ENCODE data around the gene KCNC4. TPM values are rescaled to one million over a fixed set of nuclear protein-coding genes. Genes with fewer than 3 reads are reported as not detected.
A peak's percentile ranks its signal among the peaks of the same experiment; 100 is the strongest.

KCNC4 gene
- total RNA-seq, 5 donors from 2014 or later (not counting 1 experiment from before 2014, with no cell fraction given): 11.0 to 19.4 (median 15.0) TPM

GRCh38 chr1:110196917-110197765 is 13.0 kb upstream of the KCNC4 start:
- whole genome bisulfite sequencing (ENCODE audit: insufficient coverage): 100% methylated on average over 1 of the region's 12 CpGs
- POLR2A ChIA-PET: no interaction called here

DNA sequence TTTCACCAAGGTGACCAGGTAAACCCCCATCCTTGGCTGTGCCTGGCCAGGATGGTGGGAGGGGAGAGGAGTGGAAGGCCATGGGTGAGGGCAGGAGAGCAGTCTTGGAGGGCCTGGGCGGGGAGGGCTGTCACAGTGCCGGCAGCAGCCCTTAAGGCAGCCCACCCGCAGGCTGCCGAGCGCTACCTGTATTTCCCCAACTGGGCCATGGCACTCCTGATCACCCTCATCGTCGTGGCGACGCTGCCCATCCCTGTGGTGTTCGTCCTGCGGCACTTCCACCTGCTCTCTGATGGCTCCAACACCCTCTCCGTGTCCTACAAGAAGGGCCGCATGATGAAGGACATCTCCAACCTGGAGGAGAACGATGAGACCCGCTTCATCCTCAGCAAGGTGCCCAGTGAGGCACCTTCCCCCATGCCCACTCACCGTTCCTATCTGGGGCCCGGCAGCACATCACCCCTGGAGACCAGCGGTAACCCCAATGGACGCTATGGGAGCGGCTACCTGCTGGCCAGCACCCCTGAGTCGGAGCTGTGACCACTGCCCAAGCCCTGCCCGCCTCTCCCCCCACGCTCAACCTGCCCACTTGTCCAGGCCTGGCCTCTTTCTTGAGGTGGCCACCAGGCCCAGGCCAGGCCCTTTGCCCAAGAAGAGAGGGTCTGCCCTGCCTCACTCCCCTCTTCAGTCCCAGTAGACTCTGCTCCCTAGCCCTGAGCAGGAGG is 12.0 kb upstream of the KCNC4 start:
- no peaks in the 10 kb centered on the region for H3K27me3 ChIP-seq (replicated peaks in 1 of 2; ENCODE audit: control insufficient read depth in 2 of 2, extremely low read depth in 1 of 2, insufficient read depth in 2 of 2, low read length in 1 of 2)
- H3K9me3 Mint-ChIP-seq: no peaks in the 10 kb centered on the region
- ChIA-PET CTCF (interaction anchor here (0.7 to 3.0 kb wide), 5 partner anchors 9 to 298 kb away, joined by 3 to 25 read pairs (median 11); no protein-coding TSS in a partner anchor), POLR2A (no interaction called here)
- no peaks in the 10 kb centered on the region for H3K36me3 Mint-ChIP-seq
- no peaks in the 10 kb centered on the region for H3K27me3 Mint-ChIP-seq
- WGBS (ENCODE audit: insufficient coverage): 92% methylated on average over 22 of the region's 23 CpGs
- ATAC-seq (replicated peaks in 1 of 4) (no peak), DNase-seq (no peak)
- no peaks in the 10 kb centered on the region for H3K36me3 ChIP-seq (ENCODE audit: control insufficient read depth in 2 of 2, extremely low read depth in 1 of 2, insufficient read depth in 1 of 2, low read length in 1 of 2)
- peaks cover under 1 to 5% of the 10 kb centered on the region in 2 experiments for H3K4me1 ChIP-seq (ENCODE audit: control insufficient read depth in 1 of 2, extremely low read depth in 1 of 2, insufficient read depth in 2 of 2, low read length in 2 of 2)
- peaks cover 3 to 13% (median 5%) of the 10 kb centered on the region in 3 donors for H3K4me1 Mint-ChIP-seq
- H3K27ac Mint-ChIP-seq: no peak overlapping the region
- H3K9me3 ChIP-seq: no peaks in the 10 kb centered on the region
- no peak overlapping the region for H3K27ac ChIP-seq (ENCODE audit: low read length)
- no peak overlapping the region for H3K4me3 Mint-ChIP-seq
- no peak overlapping the region for H3K4me3 ChIP-seq (ENCODE audit: control insufficient read depth in 1 of 2, extremely low read depth in 1 of 2, low read length in 1 of 2)

More at GRCh38 chr1:110196917-110197765, 13.0 kb upstream of the KCNC4 start:
- Histone ChIP-seq H3K9me3 (no peaks in the 10 kb centered on the region), H3K4me1 (ENCODE audit: control insufficient read depth in 1 of 2, extremely low read depth in 1 of 2, insufficient read depth in 2 of 2, low read length in 2 of 2) (no peaks in the 10 kb centered on the region), H3K36me3 (ENCODE audit: control insufficient read depth in 2 of 2, extremely low read depth in 1 of 2, insufficient read depth in 1 of 2, low read length in 1 of 2) (no peaks in the 10 kb centered on the region), H3K27me3 (replicated peaks in 1 of 2; ENCODE audit: control insufficient read depth in 2 of 2, extremely low read depth in 1 of 2, insufficient read depth in 2 of 2, low read length in 1 of 2) (peaks cover 0 to 6% of the 10 kb centered on the region in 2 experiments), H3K4me3 (ENCODE audit: control insufficient read depth in 1 of 2, extremely low read depth in 1 of 2, low read length in 1 of 2) (no peak overlapping the region), H3K27ac (ENCODE audit: low read length) (no peak overlapping the region)
- Mint-ChIP-seq H3K27ac (no peak overlapping the region), H3K36me3 (no peaks in the 10 kb centered on the region), H3K27me3 (no peaks in the 10 kb centered on the region), H3K9me3 (no peaks in the 10 kb centered on the region), H3K4me1 (peaks cover 0 to 8% (median 2%) of the 10 kb centered on the region in 3 donors), H3K4me3 (no peak overlapping the region)
- DNase-seq (peak in 34 of 35 experiments; percentile 17 to 65 (median 40)), ATAC-seq (replicated peaks in 1 of 4) (peak; percentile 82 to 93 (median 86))
- CTCF ChIA-PET: interaction anchor here (0.5 to 3.0 kb wide), 15 partner anchors 10 to 299 kb away, joined by 3 to 25 read pairs (median 4); partner anchors contain the start of gene RBM15 (in 1 of the 2)

DNA sequence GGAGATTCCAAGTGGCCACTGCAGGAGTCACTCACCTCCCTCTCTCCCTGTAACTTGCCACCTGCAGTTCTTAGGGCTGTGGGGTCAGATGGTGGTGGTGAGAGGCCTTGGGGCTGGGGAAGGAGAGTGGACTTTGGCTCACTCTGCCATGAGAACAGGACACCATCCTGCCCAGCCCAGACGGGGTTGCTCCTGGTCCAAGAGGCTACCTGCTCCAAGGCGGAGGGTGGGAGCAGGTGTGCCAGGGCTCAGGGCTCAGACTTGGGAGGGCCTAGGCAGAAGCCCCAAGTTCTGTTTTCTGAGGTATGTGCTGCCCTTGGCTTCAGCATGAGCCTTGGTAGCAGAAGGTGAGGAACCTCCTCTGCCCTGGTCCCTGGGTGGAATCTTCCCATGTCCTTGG is 11.4 kb upstream of the KCNC4 start:
- Mint-ChIP-seq H3K4me1 (peaks cover 9 to 18% (median 12%) of the 10 kb centered on the region in 3 donors), H3K36me3 (no peaks in the 10 kb centered on the region), H3K27me3 (no peaks in the 10 kb centered on the region), H3K4me3 (no peak overlapping the region), H3K9me3 (no peaks in the 10 kb centered on the region), H3K27ac (no peak overlapping the region)
- Histone ChIP-seq H3K27me3 (replicated peaks in 1 of 2; ENCODE audit: control insufficient read depth in 2 of 2, extremely low read depth in 1 of 2, insufficient read depth in 2 of 2, low read length in 1 of 2) (no peaks in the 10 kb centered on the region), H3K36me3 (ENCODE audit: control insufficient read depth in 2 of 2, extremely low read depth in 1 of 2, insufficient read depth in 1 of 2, low read length in 1 of 2) (no peaks in the 10 kb centered on the region), H3K4me3 (ENCODE audit: control insufficient read depth in 1 of 2, extremely low read depth in 1 of 2, low read length in 1 of 2) (no peak overlapping the region), H3K4me1 (ENCODE audit: control insufficient read depth in 1 of 2, extremely low read depth in 1 of 2, insufficient read depth in 2 of 2, low read length in 2 of 2) (peaks cover 5 to 11% of the 10 kb centered on the region in 2 experiments), H3K27ac (ENCODE audit: low read length) (no peak overlapping the region), H3K9me3 (no peaks in the 10 kb centered on the region)
- ChIA-PET POLR2A (no interaction called here), CTCF (interaction anchor here in 1 of 2 donors (3.0 kb wide), 1 partner anchor 297 kb away, joined by 22 read pairs; no protein-coding TSS in a partner anchor)
- no peak for DNase-seq
- ATAC-seq (replicated peaks in 1 of 4): no peak
- WGBS (ENCODE audit: insufficient coverage): 95% methylated on average over 2 of the region's 2 CpGs

DNA sequence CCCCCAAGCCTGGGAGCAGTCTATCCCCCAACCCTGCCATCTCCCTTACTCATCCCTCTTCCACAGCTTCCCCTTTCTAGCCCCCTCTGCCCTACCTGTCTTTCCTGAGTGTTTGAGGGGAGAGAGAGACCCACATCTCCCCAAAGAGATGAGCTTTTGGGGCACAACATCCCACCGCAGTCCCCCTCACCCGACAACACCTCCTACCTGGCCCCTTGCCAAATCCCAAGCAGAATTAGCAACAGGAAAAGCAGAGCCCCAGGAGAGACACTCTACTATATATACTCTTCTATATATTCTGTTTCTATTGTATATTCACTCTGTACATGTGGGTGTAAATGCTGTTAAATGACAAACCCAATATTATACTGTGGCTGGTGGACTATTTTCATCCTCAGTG is 9.9 kb upstream of the KCNC4 start:
- CTCF ChIA-PET: interaction anchor here (0.7 to 1.3 kb wide), 4 partner anchors 209 to 296 kb away, joined by 3 to 7 read pairs (median 4); no protein-coding TSS in a partner anchor
- no peak for ATAC-seq (replicated peaks in 1 of 4)

GRCh38 chr1:110200666-110201065 is 9.4 kb upstream of the KCNC4 start:
- Histone ChIP-seq H3K4me1 (ENCODE audit: control insufficient read depth in 1 of 2, extremely low read depth in 1 of 2, insufficient read depth in 2 of 2, low read length in 2 of 2) (peaks cover 5 to 13% of the 10 kb centered on the region in 2 experiments), H3K9me3 (no peaks in the 10 kb centered on the region), H3K4me3 (ENCODE audit: control insufficient read depth in 1 of 2, extremely low read depth in 1 of 2, low read length in 1 of 2) (no peak overlapping the region), H3K27ac (ENCODE audit: low read length) (no peak overlapping the region), H3K36me3 (ENCODE audit: control insufficient read depth in 2 of 2, extremely low read depth in 1 of 2, insufficient read depth in 1 of 2, low read length in 1 of 2) (no peaks in the 10 kb centered on the region), H3K27me3 (replicated peaks in 1 of 2; ENCODE audit: control insufficient read depth in 2 of 2, extremely low read depth in 1 of 2, insufficient read depth in 2 of 2, low read length in 1 of 2) (no peaks in the 10 kb centered on the region)
- Mint-ChIP-seq H3K27me3 (no peaks in the 10 kb centered on the region), H3K27ac (no peak overlapping the region), H3K4me3 (no peak overlapping the region), H3K4me1 (peaks cover 9 to 18% (median 13%) of the 10 kb centered on the region in 3 donors), H3K36me3 (no peaks in the 10 kb centered on the region), H3K9me3 (no peaks in the 10 kb centered on the region)
- DNase-seq (no peak), ATAC-seq (replicated peaks in 1 of 4) (no peak)
- ChIA-PET CTCF (interaction anchor here (0.7 to 10.0 kb wide), 9 partner anchors 103 to 1991 kb away, joined by 3 to 181 read pairs (median 7); no protein-coding TSS in a partner anchor), POLR2A (no interaction called here)
- WGBS (ENCODE audit: insufficient coverage): 84% methylated on average over 7 of the region's 14 CpGs

More for the DNA sequence above, 9.9 kb upstream of the KCNC4 start:
- no peak overlapping the region for H3K27ac Mint-ChIP-seq
- Histone ChIP-seq H3K4me1 (ENCODE audit: control insufficient read depth in 1 of 2, extremely low read depth in 1 of 2, insufficient read depth in 2 of 2, low read length in 2 of 2) (peaks cover 5 to 13% of the 10 kb centered on the region in 2 experiments), H3K27me3 (replicated peaks in 1 of 2; ENCODE audit: control insufficient read depth in 2 of 2, extremely low read depth in 1 of 2, insufficient read depth in 2 of 2, low read length in 1 of 2) (no peaks in the 10 kb centered on the region), H3K9me3 (no peaks in the 10 kb centered on the region), H3K4me3 (ENCODE audit: control insufficient read depth in 1 of 2, extremely low read depth in 1 of 2, low read length in 1 of 2) (no peak overlapping the region), H3K27ac (ENCODE audit: low read length) (no peak overlapping the region), H3K36me3 (ENCODE audit: control insufficient read depth in 2 of 2, extremely low read depth in 1 of 2, insufficient read depth in 1 of 2, low read length in 1 of 2) (no peaks in the 10 kb centered on the region)
- WGBS (ENCODE audit: insufficient coverage): no CpG with 5 or more reads among the region's 2 CpGs
- DNase-seq: no peak
- H3K36me3 Mint-ChIP-seq: no peaks in the 10 kb centered on the region
- POLR2A ChIA-PET: no interaction called here
- H3K4me1 Mint-ChIP-seq: peaks cover 9 to 18% (median 13%) of the 10 kb centered on the region in 3 donors
- no peaks in the 10 kb centered on the region for H3K9me3 Mint-ChIP-seq
- no peak overlapping the region for H3K4me3 Mint-ChIP-seq
- H3K27me3 Mint-ChIP-seq: no peaks in the 10 kb centered on the region

- no peak for ATAC-seq (replicated peaks in 1 of 4)
- Histone ChIP-seq H3K4me1 (ENCODE audit: control insufficient read depth in 1 of 2, extremely low read depth in 1 of 2, insufficient read depth in 2 of 2, low read length in 2 of 2) (peaks cover 5 to 13% of the 10 kb centered on the region in 2 experiments), H3K36me3 (ENCODE audit: control insufficient read depth in 2 of 2, extremely low read depth in 1 of 2, insufficient read depth in 1 of 2, low read length in 1 of 2) (no peaks in the 10 kb centered on the region), H3K27ac (ENCODE audit: low read length) (no peak overlapping the region), H3K4me3 (ENCODE audit: control insufficient read depth in 1 of 2, extremely low read depth in 1 of 2, low read length in 1 of 2) (no peak overlapping the region), H3K27me3 (replicated peaks in 1 of 2; ENCODE audit: control insufficient read depth in 2 of 2, extremely low read depth in 1 of 2, insufficient read depth in 2 of 2, low read length in 1 of 2) (no peaks in the 10 kb centered on the region), H3K9me3 (no peaks in the 10 kb centered on the region)
- ChIA-PET POLR2A (no interaction called here), CTCF (interaction anchor here (0.7 to 10.0 kb wide), 11 partner anchors 103 to 1991 kb away, joined by 3 to 181 read pairs (median 7); no protein-coding TSS in a partner anchor)
- no peak for DNase-seq
- Mint-ChIP-seq H3K27me3 (no peaks in the 10 kb centered on the region), H3K36me3 (no peaks in the 10 kb centered on the region), H3K4me3 (no peak overlapping the region), H3K27ac (no peak overlapping the region), H3K4me1 (peaks cover 9 to 18% (median 13%) of the 10 kb centered on the region in 3 donors), H3K9me3 (no peaks in the 10 kb centered on the region)
- WGBS (ENCODE audit: insufficient coverage): 44% methylated on average over 2 of the region's 10 CpGs
These were observed 8.8 kb upstream of the KCNC4 start for GRCh38 chr1:110201157-110201825.
